ENCODE data around the gene IPCEF1. TPM values are rescaled to one million over a fixed set of nuclear protein-coding genes. Genes with fewer than 3 reads are reported as not detected.
"Not testable (repeated sequence)": the region's sequence is repeated elsewhere in the genome, so short reads cannot be mapped to it uniquely, and the experiment has no call there.

Gene IPCEF1
- total and polyA plus RNA-seq, 3 experiments from 2014 or later = 17.7 to 57.8 (median 19.2) TPM

GRCh38 chr6:154320181-154320580 is 36.4 kb downstream of the IPCEF1 start:
- no peak overlapping the region for H3K4me3 ChIP-seq (ENCODE audit: low read length)
- no peak for DNase-seq
- CTCF ChIA-PET = no interaction called here
- Mint-ChIP-seq H3K36me3 (no peaks in the 10 kb centered on the region), H3K27ac (no peak overlapping the region), H3K27me3 (peaks cover 3 to 7% of the 10 kb centered on the region in 2 donors), H3K4me3 (no peak overlapping the region), H3K4me1 (no peaks in the 10 kb centered on the region), H3K9me3 (no peaks in the 10 kb centered on the region)
- POLR2A ChIA-PET = no interaction called here
- no peak overlapping the region for H3K27ac ChIP-seq (ENCODE audit: low read depth, low read length)
- no peaks in the 10 kb centered on the region for H3K4me1 ChIP-seq (ENCODE audit: insufficient read depth, low read length)
- no peaks in the 10 kb centered on the region for H3K9me3 ChIP-seq (ENCODE audit: low read length)
- no peaks in the 10 kb centered on the region for H3K36me3 ChIP-seq (ENCODE audit: insufficient read depth, low read length)
- no peaks in the 10 kb centered on the region for H3K27me3 ChIP-seq (ENCODE audit: insufficient read depth, low read length, poor library complexity, severe bottlenecking)

- POLR2A ChIA-PET = no interaction called here
These were observed 37.3 kb downstream of the IPCEF1 start for GRCh38 chr6:154319231-154319858.

DNA sequence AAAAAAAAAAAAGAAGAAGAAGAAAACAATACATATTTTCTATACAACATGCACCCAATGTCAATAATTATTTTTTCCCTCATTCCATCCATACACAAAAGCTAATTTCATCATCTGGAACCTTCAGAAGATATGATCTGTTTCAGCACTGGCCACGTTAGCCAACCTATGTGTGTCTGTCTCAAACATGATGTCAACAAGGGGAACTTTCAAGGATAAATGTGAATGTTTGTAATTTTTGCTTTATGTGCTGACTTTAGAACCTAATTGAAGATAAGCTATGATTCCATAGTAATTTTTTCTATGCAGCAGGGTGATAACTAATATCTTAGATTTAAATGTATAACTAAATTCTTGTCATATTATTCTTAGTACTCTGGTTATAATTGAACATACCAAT is 37.9 kb downstream of the IPCEF1 start:
- Histone ChIP-seq H3K4me1 (ENCODE audit: insufficient read depth, low read length) (no peaks in the 10 kb centered on the region), H3K9me3 (ENCODE audit: low read length) (no peaks in the 10 kb centered on the region), H3K4me3 (ENCODE audit: low read length) (no peak overlapping the region), H3K36me3 (ENCODE audit: insufficient read depth, low read length) (no peaks in the 10 kb centered on the region), H3K27ac (ENCODE audit: low read depth, low read length) (no peak overlapping the region), H3K27me3 (ENCODE audit: insufficient read depth, low read length, poor library complexity, severe bottlenecking) (no peaks in the 10 kb centered on the region)
- Mint-ChIP-seq H3K27me3 (peaks cover 3 to 7% of the 10 kb centered on the region in 2 donors), H3K27ac (no peak overlapping the region), H3K4me1 (no peaks in the 10 kb centered on the region), H3K36me3 (no peaks in the 10 kb centered on the region), H3K4me3 (no peak overlapping the region), H3K9me3 (no peaks in the 10 kb centered on the region)
- ChIA-PET CTCF (no interaction called here), POLR2A (no interaction called here)
- DNase-seq = no peak

More at GRCh38 chr6:154319231-154319858, 37.3 kb downstream of the IPCEF1 start:
- no peak overlapping the region for H3K27ac ChIP-seq (ENCODE audit: low read depth, low read length)
- H3K36me3 ChIP-seq (ENCODE audit: insufficient read depth, low read length) = no peaks in the 10 kb centered on the region
- H3K4me3 ChIP-seq (ENCODE audit: low read length) = no peak overlapping the region
- H3K9me3 ChIP-seq (ENCODE audit: low read length) = no peaks in the 10 kb centered on the region
- CTCF ChIA-PET = no interaction called here
- Mint-ChIP-seq H3K27ac (no peak overlapping the region), H3K4me3 (no peak overlapping the region), H3K36me3 (no peaks in the 10 kb centered on the region), H3K9me3 (no peaks in the 10 kb centered on the region), H3K27me3 (peaks cover 3 to 7% of the 10 kb centered on the region in 2 donors), H3K4me1 (no peaks in the 10 kb centered on the region)
- DNase-seq = no peak
- no peaks in the 10 kb centered on the region for H3K27me3 ChIP-seq (ENCODE audit: insufficient read depth, low read length, poor library complexity, severe bottlenecking)
- H3K4me1 ChIP-seq (ENCODE audit: insufficient read depth, low read length) = no peaks in the 10 kb centered on the region

- no peak for DNase-seq
- H3K27me3 ChIP-seq (ENCODE audit: insufficient read depth, low read length, poor library complexity, severe bottlenecking) = no peaks in the 10 kb centered on the region
- Mint-ChIP-seq H3K4me3 (no peak overlapping the region), H3K36me3 (peaks cover 0 to 3% (median 2%) of the 10 kb centered on the region in 3 donors), H3K4me1 (no peaks in the 10 kb centered on the region), H3K27me3 (peaks cover 6 to 7% of the 10 kb centered on the region in 2 donors), H3K9me3 (peaks cover 0 to 2% (median 0%) of the 10 kb centered on the region in 5 donors), H3K27ac (no peak overlapping the region)
- CTCF ChIA-PET = no interaction called here
- H3K36me3 ChIP-seq (ENCODE audit: insufficient read depth, low read length) = no peaks in the 10 kb centered on the region
- no peak overlapping the region for H3K27ac ChIP-seq (ENCODE audit: low read depth, low read length)
- POLR2A ChIA-PET = no interaction called here
- H3K4me3 ChIP-seq (ENCODE audit: low read length) = no peak overlapping the region
- no peaks in the 10 kb centered on the region for H3K9me3 ChIP-seq (ENCODE audit: low read length)
- H3K4me1 ChIP-seq (ENCODE audit: insufficient read depth, low read length) = no peaks in the 10 kb centered on the region
These were observed 40.5 kb downstream of the IPCEF1 start for GRCh38 chr6:154316131-154316530.

GRCh38 chr6:154314084-154314483 is 42.5 kb downstream of the IPCEF1 start:
- no peaks in the 10 kb centered on the region for H3K36me3 ChIP-seq (ENCODE audit: insufficient read depth, low read length)
- H3K27ac ChIP-seq (ENCODE audit: low read depth, low read length) = no peak overlapping the region
- H3K4me1 Mint-ChIP-seq = no peaks in the 10 kb centered on the region
- DNase-seq = no peak
- peaks cover 0 to 12% (median 2%) of the 10 kb centered on the region in 3 donors for H3K36me3 Mint-ChIP-seq
- no peaks in the 10 kb centered on the region for H3K27me3 ChIP-seq (ENCODE audit: insufficient read depth, low read length, poor library complexity, severe bottlenecking)
- H3K4me3 ChIP-seq (ENCODE audit: low read length) = no peak overlapping the region
- H3K4me3 Mint-ChIP-seq = no peak overlapping the region
- POLR2A ChIA-PET = no interaction called here
- H3K9me3 Mint-ChIP-seq = peaks cover 0 to 8% (median 6%) of the 10 kb centered on the region in 5 donors
- H3K27ac Mint-ChIP-seq = no peak overlapping the region
- no peaks in the 10 kb centered on the region for H3K4me1 ChIP-seq (ENCODE audit: insufficient read depth, low read length)
- no peaks in the 10 kb centered on the region for H3K9me3 ChIP-seq (ENCODE audit: low read length)
- peaks cover 8 to 21% of the 10 kb centered on the region in 2 donors for H3K27me3 Mint-ChIP-seq
- CTCF ChIA-PET = interaction anchor here (1.8 kb wide), 1 partner anchor 38 kb away, joined by 4 read pairs; no protein-coding TSS in a partner anchor

DNA sequence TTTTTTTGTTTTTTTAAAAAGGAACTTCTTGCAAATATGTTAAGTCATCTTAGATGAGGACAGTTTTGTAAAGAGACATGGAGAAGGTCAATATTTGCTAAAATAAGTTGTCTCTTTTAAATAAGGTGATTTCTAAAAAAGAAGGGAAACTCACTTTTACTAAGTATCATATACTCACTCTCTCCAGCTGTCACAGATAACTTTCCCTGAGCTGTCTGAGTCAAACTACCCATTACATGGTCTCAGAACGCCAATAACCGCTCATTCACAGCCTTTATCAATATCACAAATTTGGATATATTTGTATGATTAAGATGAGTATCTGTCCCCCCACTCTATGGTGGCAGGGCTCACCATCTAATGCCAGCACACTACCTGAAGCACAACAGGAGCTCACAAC is 47.6 kb downstream of the IPCEF1 start:
- CTCF ChIA-PET = interaction anchor here (0.8 to 1.2 kb wide), 2 partner anchors 13 to 154 kb away, joined by 3 read pairs; no protein-coding TSS in a partner anchor
- H3K9me3 ChIP-seq (ENCODE audit: low read length) = no peaks in the 10 kb centered on the region
- no peaks in the 10 kb centered on the region for H3K36me3 ChIP-seq (ENCODE audit: insufficient read depth, low read length)
- POLR2A ChIA-PET = no interaction called here
- H3K4me3 ChIP-seq (ENCODE audit: low read length) = no peak overlapping the region
- no peaks in the 10 kb centered on the region for H3K27me3 ChIP-seq (ENCODE audit: insufficient read depth, low read length, poor library complexity, severe bottlenecking)
- Mint-ChIP-seq H3K9me3 (peaks cover 0 to 8% (median 6%) of the 10 kb centered on the region in 5 donors), H3K36me3 (peaks cover 0 to 15% (median 2%) of the 10 kb centered on the region in 3 donors), H3K4me3 (no peak overlapping the region), H3K4me1 (no peaks in the 10 kb centered on the region), H3K27me3 (peaks cover 8 to 19% of the 10 kb centered on the region in 2 donors), H3K27ac (no peak overlapping the region)
- no peaks in the 10 kb centered on the region for H3K4me1 ChIP-seq (ENCODE audit: insufficient read depth, low read length)
- DNase-seq = no peak
- H3K27ac ChIP-seq (ENCODE audit: low read depth, low read length) = no peak overlapping the region

DNA sequence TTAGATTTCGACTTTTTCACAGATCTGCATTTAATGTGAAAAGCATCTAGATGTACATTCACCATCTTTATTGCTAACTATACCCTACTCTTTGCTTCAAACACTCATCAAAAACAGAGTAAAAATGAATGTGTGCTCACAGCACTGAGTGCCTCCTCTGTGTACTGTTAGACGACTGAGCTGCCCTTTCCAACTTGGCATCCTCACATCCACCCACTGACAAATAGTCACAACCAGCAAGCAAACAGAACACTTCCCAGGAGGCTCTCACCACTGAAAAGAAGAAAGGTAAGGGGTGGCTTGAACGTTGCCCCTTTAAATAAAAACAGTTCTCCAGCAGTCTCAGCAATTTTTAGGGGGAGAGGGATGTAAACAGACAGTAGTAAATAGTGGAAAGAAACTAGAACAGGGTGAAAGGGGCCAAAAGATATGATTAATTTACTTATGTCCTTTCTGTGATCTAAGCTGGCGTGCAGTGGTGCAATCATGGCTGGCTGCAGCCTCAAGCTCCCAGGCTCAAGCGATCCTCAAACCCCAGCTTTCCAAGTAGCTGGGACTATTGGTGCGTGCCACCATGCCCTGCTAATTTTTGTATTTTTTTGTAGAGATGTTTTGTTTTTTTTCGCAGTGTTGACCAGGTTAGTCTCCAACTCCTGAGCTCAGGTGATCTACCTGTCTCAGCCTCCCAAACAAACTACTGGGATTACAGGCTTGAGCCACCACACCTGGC is 48.7 kb downstream of the IPCEF1 start:
- POLR2A ChIA-PET = no interaction called here
- peaks cover 0 to 15% (median 2%) of the 10 kb centered on the region in 3 donors for H3K36me3 Mint-ChIP-seq
- Histone ChIP-seq H3K4me3 (ENCODE audit: low read length) (no peak overlapping the region), H3K27me3 (ENCODE audit: insufficient read depth, low read length, poor library complexity, severe bottlenecking) (no peaks in the 10 kb centered on the region), H3K4me1 (ENCODE audit: insufficient read depth, low read length) (no peaks in the 10 kb centered on the region), H3K36me3 (ENCODE audit: insufficient read depth, low read length) (no peaks in the 10 kb centered on the region), H3K9me3 (ENCODE audit: low read length) (no peaks in the 10 kb centered on the region), H3K27ac (ENCODE audit: low read depth, low read length) (no peak overlapping the region)
- H3K4me3 Mint-ChIP-seq = no peak overlapping the region
- DNase-seq = no peak
- CTCF ChIA-PET = no interaction called here
- H3K27ac Mint-ChIP-seq = peak overlapping the region in 1 of 8 donors; percentile 2
- peaks cover 0 to 8% (median 6%) of the 10 kb centered on the region in 5 donors for H3K9me3 Mint-ChIP-seq
- peaks cover 0 to 1% (median under 1%) of the 10 kb centered on the region in 3 donors for H3K4me1 Mint-ChIP-seq
- peaks cover 8 to 19% of the 10 kb centered on the region in 2 donors for H3K27me3 Mint-ChIP-seq

DNA sequence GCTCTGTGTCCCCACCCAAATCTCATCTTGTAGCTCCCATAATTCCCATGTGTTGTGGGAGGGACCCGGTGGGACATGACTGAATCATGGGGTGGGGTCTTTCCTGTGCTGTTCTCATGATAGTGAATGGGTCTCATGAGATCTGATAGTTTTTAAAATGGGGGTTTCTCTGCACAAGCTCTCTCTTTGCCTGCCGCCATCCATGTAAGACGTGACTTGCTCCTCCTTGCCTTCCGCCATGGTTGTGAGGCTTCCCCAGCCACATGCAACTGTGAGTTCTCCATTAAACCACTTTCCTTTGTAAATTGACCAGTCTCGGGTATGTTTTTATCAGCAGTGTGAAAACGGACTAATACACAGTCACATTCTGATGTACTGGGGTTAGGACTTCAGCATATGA is 49.5 kb downstream of the IPCEF1 start:
- H3K4me1 ChIP-seq (ENCODE audit: insufficient read depth, low read length); H3K27me3 ChIP-seq (ENCODE audit: insufficient read depth, low read length, poor library complexity, severe bottlenecking); CTCF ChIA-PET; H3K27ac ChIP-seq (ENCODE audit: low read depth, low read length); POLR2A ChIA-PET; H3K36me3 ChIP-seq (ENCODE audit: insufficient read depth, low read length); H3K4me1 Mint-ChIP-seq; H3K9me3 Mint-ChIP-seq; H3K4me3 Mint-ChIP-seq; H3K4me3 ChIP-seq (ENCODE audit: low read length); H3K9me3 ChIP-seq (ENCODE audit: low read length); DNase-seq; H3K27ac Mint-ChIP-seq: not testable (repeated sequence)
- Mint-ChIP-seq H3K27me3 (peaks cover 8 to 19% of the 10 kb centered on the region in 2 donors), H3K36me3 (peaks cover 0 to 15% (median 2%) of the 10 kb centered on the region in 3 donors)
